Measurements from ENCODE around the gene RIMBP3C.

Gene RIMBP3C

DNA sequence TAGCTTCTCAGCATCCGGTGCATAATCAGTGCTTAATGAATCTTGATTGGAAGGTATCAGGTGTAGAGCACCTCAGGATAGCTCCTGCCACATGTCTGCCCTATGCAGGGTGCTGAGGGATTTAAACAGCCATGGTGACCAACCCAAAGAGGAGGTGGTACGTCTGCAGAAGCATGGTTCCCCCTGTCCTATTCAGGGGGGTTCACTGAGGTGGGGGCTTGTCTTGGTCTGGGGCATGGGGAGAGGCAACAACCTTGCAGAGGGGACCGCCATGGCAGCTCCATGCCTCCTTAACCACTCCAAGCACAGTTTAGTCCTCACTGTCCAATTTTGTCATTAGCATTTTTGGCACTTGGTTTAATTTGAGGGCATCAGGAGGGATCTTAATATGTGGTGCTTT is 41.2 kb upstream of the RIMBP3C start:
- DNase-seq (ENCODE audit: low read depth), result no peak
- TF ChIP-seq, protein P1, sequence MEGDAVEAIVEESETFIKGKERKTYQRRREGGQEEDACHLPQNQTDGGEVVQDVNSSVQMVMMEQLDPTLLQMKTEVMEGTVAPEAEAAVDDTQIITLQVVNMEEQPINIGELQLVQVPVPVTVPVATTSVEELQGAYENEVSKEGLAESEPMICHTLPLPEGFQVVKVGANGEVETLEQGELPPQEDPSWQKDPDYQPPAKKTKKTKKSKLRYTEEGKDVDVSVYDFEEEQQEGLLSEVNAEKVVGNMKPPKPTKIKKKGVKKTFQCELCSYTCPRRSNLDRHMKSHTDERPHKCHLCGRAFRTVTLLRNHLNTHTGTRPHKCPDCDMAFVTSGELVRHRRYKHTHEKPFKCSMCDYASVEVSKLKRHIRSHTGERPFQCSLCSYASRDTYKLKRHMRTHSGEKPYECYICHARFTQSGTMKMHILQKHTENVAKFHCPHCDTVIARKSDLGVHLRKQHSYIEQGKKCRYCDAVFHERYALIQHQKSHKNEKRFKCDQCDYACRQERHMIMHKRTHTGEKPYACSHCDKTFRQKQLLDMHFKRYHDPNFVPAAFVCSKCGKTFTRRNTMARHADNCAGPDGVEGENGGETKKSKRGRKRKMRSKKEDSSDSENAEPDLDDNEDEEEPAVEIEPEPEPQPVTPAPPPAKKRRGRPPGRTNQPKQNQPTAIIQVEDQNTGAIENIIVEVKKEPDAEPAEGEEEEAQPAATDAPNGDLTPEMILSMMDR (conservative IDR thresholded peaks at IDR 0.05; ENCODE audit: control insufficient read depth, insufficient read depth, low read depth, low read length), result no peak
- H3K4me3 ChIP-seq (ENCODE audit: control insufficient read depth, low read depth, low read length), result no peak overlapping the region

DNA sequence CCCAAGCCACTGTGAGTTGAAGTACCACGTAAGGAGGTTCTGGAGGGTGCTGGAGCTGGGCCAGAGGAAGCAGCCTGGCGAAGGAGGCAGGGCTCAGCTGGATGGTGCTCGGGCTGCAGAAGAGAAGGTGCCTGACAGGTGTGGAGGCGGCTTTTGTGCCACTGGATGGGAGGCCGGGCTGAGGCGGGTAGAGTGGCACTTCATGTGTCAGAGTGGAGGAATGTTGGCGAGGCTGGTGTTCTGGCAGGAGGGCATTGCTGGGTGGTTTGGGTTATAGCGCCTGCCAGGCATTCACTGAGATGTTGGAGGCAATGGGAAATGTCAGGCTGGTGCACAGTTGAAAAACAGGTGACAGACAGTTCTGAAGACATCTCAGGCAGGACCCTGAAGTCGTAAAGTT is 40.4 kb upstream of the RIMBP3C start:
- H3K4me3 ChIP-seq (ENCODE audit: control insufficient read depth, low read depth, low read length), result no peak overlapping the region
- TF ChIP-seq, protein P1 (conservative IDR thresholded peaks at IDR 0.05; ENCODE audit: control insufficient read depth, insufficient read depth, low read depth, low read length), result no peak

GRCh38 chr22:21590809-21591641 is 39.8 kb upstream of the RIMBP3C start:
- H3K4me3 ChIP-seq (ENCODE audit: control insufficient read depth, low read depth, low read length), result no peak overlapping the region
- TF ChIP-seq, protein P1 (conservative IDR thresholded peaks at IDR 0.05; ENCODE audit: control insufficient read depth, insufficient read depth, low read depth, low read length), result no peak
- DNase-seq (ENCODE audit: low read depth), result no peak

More for the DNA sequence above, 40.4 kb upstream of the RIMBP3C start:
- no peak for DNase-seq (ENCODE audit: low read depth)

DNA sequence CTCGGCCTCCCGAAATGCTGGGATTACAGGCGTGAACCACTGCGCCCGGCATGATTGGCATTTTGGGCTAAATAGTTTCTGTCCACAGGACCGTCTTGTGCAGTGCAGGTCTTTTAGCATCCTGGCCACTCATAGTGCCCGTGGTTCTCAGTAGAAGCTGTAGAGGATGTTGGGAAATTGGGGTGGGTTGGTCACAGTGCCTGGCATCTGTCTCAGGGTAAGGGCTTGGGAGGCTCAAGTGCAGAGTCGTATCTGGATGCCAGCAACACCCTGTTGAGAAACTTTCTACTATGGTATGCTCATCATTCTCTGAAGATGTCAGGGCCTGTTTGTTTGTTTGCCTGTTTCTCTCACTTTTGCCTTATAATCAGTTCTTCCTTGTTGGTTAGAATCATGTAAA is 38.1 kb upstream of the RIMBP3C start:
- no peak for DNase-seq (ENCODE audit: low read depth)
- H3K4me3 ChIP-seq (ENCODE audit: control insufficient read depth, low read depth, low read length), result no peak overlapping the region
- TF ChIP-seq, protein P1 (conservative IDR thresholded peaks at IDR 0.05; ENCODE audit: control insufficient read depth, insufficient read depth, low read depth, low read length), result no peak

GRCh38 chr22:21587803-21588611 is 36.7 kb upstream of the RIMBP3C start:
- no peak overlapping the region for H3K4me3 ChIP-seq (ENCODE audit: control insufficient read depth, low read depth, low read length)
- DNase-seq (ENCODE audit: low read depth), result peak; percentile 38
- TF ChIP-seq, protein P1 (conservative IDR thresholded peaks at IDR 0.05; ENCODE audit: control insufficient read depth, insufficient read depth, low read depth, low read length), result no peak

GRCh38 chr22:21585389-21585788 is 34.1 kb upstream of the RIMBP3C start:
- TF ChIP-seq, protein P1 (conservative IDR thresholded peaks at IDR 0.05; ENCODE audit: control insufficient read depth, insufficient read depth, low read depth, low read length), result no peak
- H3K4me3 ChIP-seq (ENCODE audit: control insufficient read depth, low read depth, low read length), result no peak overlapping the region
- no peak for DNase-seq (ENCODE audit: low read depth)
